Glutamatergic neuron (in vitro differentiated cells): ENCODE measurements around the gene POLE. TPM values are rescaled to one million over a fixed set of nuclear protein-coding genes. Genes with fewer than 3 reads are reported as not detected.
"Not testable (repeated sequence)": the region's sequence is repeated elsewhere in the genome, so short reads cannot be mapped to it uniquely, and the experiment has no call there.

Source experiments
- DNase-seq: peaks from one replicate; pipeline ENCODE4 v3.0.0; 2022
- H3K27ac Mint-ChIP-seq: one replicate; pipeline ENCODE4 v1.8.0; 2020; ENCODE audit warnings: mild to moderate bottlenecking, mixed read lengths, inconsistent platforms; ENCODE audit not compliant: unreplicated experiment
- H3K27me3 Mint-ChIP-seq: one replicate; pipeline ENCODE4 v1.8.0; 2020; ENCODE audit warnings: mild to moderate bottlenecking, moderate library complexity, mixed read lengths, inconsistent platforms; ENCODE audit not compliant: unreplicated experiment
- H3K36me3 Mint-ChIP-seq: one replicate; pipeline ENCODE4 v1.8.0; 2020; ENCODE audit warnings: mild to moderate bottlenecking, mixed read lengths, inconsistent platforms; ENCODE audit not compliant: unreplicated experiment
- H3K4me1 Mint-ChIP-seq: one replicate; pipeline ENCODE4 v1.8.0; 2020; ENCODE audit warnings: mild to moderate bottlenecking, low read depth, mixed read lengths, inconsistent platforms; ENCODE audit not compliant: unreplicated experiment
- H3K4me3 Mint-ChIP-seq: one replicate; pipeline ENCODE4 v1.8.0; 2020; ENCODE audit warnings: mild to moderate bottlenecking, mixed read lengths, inconsistent platforms; ENCODE audit not compliant: unreplicated experiment
- H3K9me3 Mint-ChIP-seq: one replicate; pipeline ENCODE4 v1.8.0; 2020; ENCODE audit warnings: mild to moderate bottlenecking, moderate library complexity, mixed read lengths, inconsistent platforms; ENCODE audit not compliant: unreplicated experiment
- CTCF ChIP-seq: fragments of 200-600 bp; sonication (generic); IDR thresholded peaks from one replicate; pipeline ENCODE4 v1.5.0; 2021; ENCODE audit not compliant: partially characterized antibody, unreplicated experiment
- total RNA-seq: library from RNA; stranded (reverse); fragmentation: NEBNext Ultra II Directional; extraction: Animal tissue kit (Norgen Biotek cat#: 25700); gene quantifications from one replicate; pipeline ENCODE4 v1.2.1, GENCODE V29; 2021; ENCODE audit not compliant: unreplicated experiment

POLE gene
- total RNA-seq, 1 donor from 2014 or later = 38.6 TPM

- Mint-ChIP-seq H3K4me3 (no peak overlapping the region), H3K27me3 (peaks cover 23% of the 10 kb centered on the region), H3K9me3 (peaks cover 15% of the 10 kb centered on the region), H3K27ac (no peak overlapping the region), H3K4me1 (peaks cover 10% of the 10 kb centered on the region), H3K36me3 (no peaks in the 10 kb centered on the region)
- no peak for DNase-seq
- no peak for TF ChIP-seq CTCF
Measured at GRCh38 chr12:132601171-132601883, 85.8 kb downstream of the POLE start.

GRCh38 chr12:132600048-132601032 lies 86.8 kb downstream of the POLE start:
- H3K27ac Mint-ChIP-seq = peak overlapping the region; percentile 52
- peaks cover 17% of the 10 kb centered on the region for H3K9me3 Mint-ChIP-seq
- H3K4me1 Mint-ChIP-seq = peaks cover 10% of the 10 kb centered on the region
- TF ChIP-seq CTCF = no peak
- H3K27me3 Mint-ChIP-seq = peaks cover 24% of the 10 kb centered on the region
- DNase-seq = peak; percentile 79
- H3K4me3 Mint-ChIP-seq = peak overlapping the region; percentile 34
- H3K36me3 Mint-ChIP-seq = no peaks in the 10 kb centered on the region

- Mint-ChIP-seq H3K27ac (peak overlapping the region; percentile 52), H3K27me3 (peaks cover 24% of the 10 kb centered on the region), H3K4me1 (peaks cover 10% of the 10 kb centered on the region), H3K9me3 (peaks cover 17% of the 10 kb centered on the region), H3K4me3 (peak overlapping the region; percentile 34)
- not testable (repeated sequence) for H3K36me3 Mint-ChIP-seq, DNase-seq
Measured at GRCh38 chr12:132599502-132599901, 87.6 kb downstream of the POLE start.

- Mint-ChIP-seq H3K36me3 (peaks cover 6% of the 10 kb centered on the region), H3K27me3 (peaks cover 25% of the 10 kb centered on the region), H3K4me3 (peak overlapping the region; percentile 97), H3K9me3 (peaks cover 21% of the 10 kb centered on the region), H3K4me1 (peaks cover 11% of the 10 kb centered on the region), H3K27ac (peak overlapping the region; percentile 92)
- TF ChIP-seq CTCF = no peak
- peak; percentile 77 for DNase-seq
Measured at GRCh38 chr12:132597333-132598316, 89.5 kb downstream of the POLE start.

- H3K27me3 Mint-ChIP-seq = peaks cover 24% of the 10 kb centered on the region
- H3K4me3 Mint-ChIP-seq = no peak overlapping the region
Measured at GRCh38 chr12:132596016-132596415, 91.1 kb downstream of the POLE start.

More at GRCh38 chr12:132596016-132596415, 91.1 kb downstream of the POLE start:
- DNase-seq = no peak
- peaks cover 6% of the 10 kb centered on the region for H3K36me3 Mint-ChIP-seq
- TF ChIP-seq CTCF = no peak
- peaks cover 18% of the 10 kb centered on the region for H3K9me3 Mint-ChIP-seq
- no peak overlapping the region for H3K27ac Mint-ChIP-seq
- peaks cover 8% of the 10 kb centered on the region for H3K4me1 Mint-ChIP-seq
